ENCODE measurements around the gene ADAMTS20. TPM values are rescaled to one million over a fixed set of nuclear protein-coding genes. Genes with fewer than 3 reads are reported as not detected.
"Not testable (repeated sequence)": the region's sequence is repeated elsewhere in the genome, so short reads cannot be mapped to it uniquely, and the experiment has no call there.

The ADAMTS20 gene
- total RNA-seq, 3 donors from 2014 or later = not detected

DNA sequence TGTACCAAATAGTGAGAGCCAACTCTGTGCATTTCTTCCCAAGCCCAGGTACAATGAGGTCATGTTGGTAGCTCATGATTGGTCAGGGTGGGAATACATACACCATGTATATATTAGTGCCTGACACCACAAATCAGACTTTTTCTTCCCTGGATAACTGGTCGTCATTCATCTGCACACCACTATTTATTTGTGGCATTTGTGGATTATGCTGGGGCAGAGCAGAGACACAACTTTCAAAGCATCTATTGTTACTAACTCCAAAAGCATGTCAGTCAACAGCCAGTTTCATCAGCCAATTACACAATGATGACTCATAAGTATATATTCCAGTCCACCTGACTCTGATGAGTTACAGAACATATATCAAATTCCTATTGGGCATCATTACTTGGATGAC, 181.7 kb downstream of the ADAMTS20 start:
- Histone ChIP-seq H3K9me3 (no peaks in the 10 kb centered on the region), H3K36me3 (no peaks in the 10 kb centered on the region), H3K27ac (no peak overlapping the region), H3K27me3 (no peaks in the 10 kb centered on the region), H3K4me3 (no peak overlapping the region), H3K4me1 (no peaks in the 10 kb centered on the region)
- DNase-seq (ENCODE audit: low spot score in 2 of 2) = no peak
- intact Hi-C loops (cut with DNase I; ENCODE audit: low total_unique reads) = no loop called here
- TF ChIP-seq POLR2AphosphoS5 (IDR thresholded peaks at IDR 0.05) (no peak), POLR2A (IDR thresholded peaks at IDR 0.05) (no peak)
- TF ChIP-seq, protein P1, sequence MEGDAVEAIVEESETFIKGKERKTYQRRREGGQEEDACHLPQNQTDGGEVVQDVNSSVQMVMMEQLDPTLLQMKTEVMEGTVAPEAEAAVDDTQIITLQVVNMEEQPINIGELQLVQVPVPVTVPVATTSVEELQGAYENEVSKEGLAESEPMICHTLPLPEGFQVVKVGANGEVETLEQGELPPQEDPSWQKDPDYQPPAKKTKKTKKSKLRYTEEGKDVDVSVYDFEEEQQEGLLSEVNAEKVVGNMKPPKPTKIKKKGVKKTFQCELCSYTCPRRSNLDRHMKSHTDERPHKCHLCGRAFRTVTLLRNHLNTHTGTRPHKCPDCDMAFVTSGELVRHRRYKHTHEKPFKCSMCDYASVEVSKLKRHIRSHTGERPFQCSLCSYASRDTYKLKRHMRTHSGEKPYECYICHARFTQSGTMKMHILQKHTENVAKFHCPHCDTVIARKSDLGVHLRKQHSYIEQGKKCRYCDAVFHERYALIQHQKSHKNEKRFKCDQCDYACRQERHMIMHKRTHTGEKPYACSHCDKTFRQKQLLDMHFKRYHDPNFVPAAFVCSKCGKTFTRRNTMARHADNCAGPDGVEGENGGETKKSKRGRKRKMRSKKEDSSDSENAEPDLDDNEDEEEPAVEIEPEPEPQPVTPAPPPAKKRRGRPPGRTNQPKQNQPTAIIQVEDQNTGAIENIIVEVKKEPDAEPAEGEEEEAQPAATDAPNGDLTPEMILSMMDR (IDR thresholded peaks at IDR 0.05) = no peak

DNA sequence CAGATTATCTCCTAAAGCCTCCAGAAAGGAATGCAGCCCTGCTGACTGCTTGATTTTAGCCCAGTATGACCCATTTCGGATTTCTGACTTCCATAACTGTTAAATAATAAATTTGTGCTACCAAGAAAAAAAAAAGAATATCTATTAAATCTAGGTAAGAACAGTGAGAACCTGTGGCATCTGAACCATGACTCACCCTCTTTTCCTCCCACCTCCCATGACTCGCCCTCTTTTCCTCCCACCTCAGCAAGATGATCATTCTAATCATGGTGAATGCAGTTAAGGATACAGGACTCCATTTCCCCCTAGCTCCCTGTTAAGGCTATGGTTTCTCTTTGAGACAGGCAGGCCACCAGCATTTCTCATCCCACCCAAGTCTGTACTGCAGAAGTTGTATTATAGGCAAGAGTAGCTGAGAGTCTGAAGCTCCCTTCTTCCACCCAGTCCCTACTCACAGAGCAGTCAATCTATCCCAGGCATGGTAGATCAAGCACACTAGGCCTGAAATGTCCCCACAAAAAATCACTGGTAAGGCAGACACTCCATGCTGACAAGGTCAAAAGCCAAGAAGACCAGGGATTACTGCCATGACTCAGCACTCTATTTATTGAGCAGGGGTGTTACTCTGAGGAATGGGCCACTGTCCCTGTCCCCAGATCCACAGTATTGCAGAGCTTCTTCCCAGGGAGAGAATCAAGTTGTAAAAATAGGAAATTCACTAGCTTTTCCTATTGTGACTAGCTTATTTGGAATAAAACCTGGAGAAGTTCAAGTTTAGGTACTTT, 188.9 kb downstream of the ADAMTS20 start:
- Histone ChIP-seq H3K27me3 (no peaks in the 10 kb centered on the region), H3K4me1 (no peaks in the 10 kb centered on the region)
- intact Hi-C loops (cut with DNase I; ENCODE audit: low total_unique reads) = no loop called here

DNA sequence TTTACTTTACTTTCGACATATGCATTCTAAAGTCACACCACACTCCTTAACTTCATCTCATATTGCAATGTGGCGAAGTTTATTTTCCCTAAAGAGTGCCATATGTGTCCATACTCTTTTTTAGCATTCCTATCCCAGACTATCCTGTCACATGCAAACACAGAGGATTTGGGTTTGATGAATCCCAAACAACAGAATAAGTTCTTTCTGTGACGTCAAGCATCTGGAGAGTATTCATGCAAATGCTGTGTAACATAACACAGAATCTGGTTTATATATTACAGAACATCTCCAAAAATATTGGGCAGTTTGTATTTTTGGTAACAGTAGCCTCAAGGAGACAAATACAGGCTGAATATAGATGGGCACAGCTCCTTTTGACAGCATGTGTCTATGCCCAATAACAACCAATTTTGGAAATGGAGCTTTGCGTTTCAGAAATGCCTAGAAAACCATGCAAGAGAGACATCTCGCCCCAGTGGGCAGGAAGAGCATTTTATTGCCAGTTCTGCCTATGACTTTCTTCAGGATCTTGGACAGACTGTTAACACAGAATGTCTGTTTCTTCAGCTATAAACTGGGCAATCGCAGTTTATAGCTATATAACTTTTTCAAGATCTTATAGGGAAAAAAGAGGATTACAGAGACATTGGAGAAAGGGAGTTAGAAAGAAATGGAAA, 190.8 kb downstream of the ADAMTS20 start:
- H3K27me3 ChIP-seq = no peaks in the 10 kb centered on the region
- no peak overlapping the region for H3K4me3 ChIP-seq
- no peak for DNase-seq (ENCODE audit: low spot score in 2 of 2)
- H3K4me1 ChIP-seq = no peaks in the 10 kb centered on the region
- TF ChIP-seq, protein P1 (IDR thresholded peaks at IDR 0.05) = no peak
- TF ChIP-seq POLR2AphosphoS5 (IDR thresholded peaks at IDR 0.05) (no peak), POLR2A (IDR thresholded peaks at IDR 0.05) (no peak)
- no peaks in the 10 kb centered on the region for H3K36me3 ChIP-seq
- intact Hi-C loops (cut with DNase I; ENCODE audit: low total_unique reads) = no loop called here
- H3K9me3 ChIP-seq = no peaks in the 10 kb centered on the region
- no peak overlapping the region for H3K27ac ChIP-seq

More for the DNA sequence above, 188.9 kb downstream of the ADAMTS20 start:
- H3K36me3 ChIP-seq = no peaks in the 10 kb centered on the region
- no peaks in the 10 kb centered on the region for H3K9me3 ChIP-seq
- no peak for DNase-seq (ENCODE audit: low spot score in 2 of 2)
- no peak overlapping the region for H3K4me3 ChIP-seq
- H3K27ac ChIP-seq = no peak overlapping the region
- TF ChIP-seq, protein P1 (IDR thresholded peaks at IDR 0.05) = no peak
- TF ChIP-seq POLR2A (IDR thresholded peaks at IDR 0.05) (no peak), POLR2AphosphoS5 (IDR thresholded peaks at IDR 0.05) (no peak)

DNA sequence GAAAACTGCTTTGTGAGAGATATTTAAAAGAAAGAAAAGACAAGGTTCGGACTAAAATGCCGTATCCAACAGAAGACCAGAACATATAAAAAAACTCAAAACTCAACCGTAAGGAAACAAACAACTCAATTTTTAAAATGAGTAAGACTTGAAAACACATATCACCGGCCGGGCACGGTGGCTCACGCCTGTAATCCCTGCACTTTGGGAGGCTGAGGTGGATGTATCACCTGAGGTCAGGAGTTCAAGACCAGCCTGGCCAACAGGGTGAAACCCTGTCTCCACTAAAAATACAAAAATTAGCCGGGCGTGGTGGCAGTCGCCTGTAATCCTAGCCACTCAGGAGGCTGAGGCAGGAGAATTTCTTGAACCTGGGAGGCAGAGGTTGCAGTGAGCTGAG, 192.0 kb downstream of the ADAMTS20 start:
- H3K4me3 ChIP-seq; H3K27ac ChIP-seq; H3K9me3 ChIP-seq; intact Hi-C loops (cut with DNase I; ENCODE audit: low total_unique reads); DNase-seq (ENCODE audit: low spot score in 2 of 2); H3K4me1 ChIP-seq; H3K27me3 ChIP-seq; H3K36me3 ChIP-seq: not testable (repeated sequence)

DNA sequence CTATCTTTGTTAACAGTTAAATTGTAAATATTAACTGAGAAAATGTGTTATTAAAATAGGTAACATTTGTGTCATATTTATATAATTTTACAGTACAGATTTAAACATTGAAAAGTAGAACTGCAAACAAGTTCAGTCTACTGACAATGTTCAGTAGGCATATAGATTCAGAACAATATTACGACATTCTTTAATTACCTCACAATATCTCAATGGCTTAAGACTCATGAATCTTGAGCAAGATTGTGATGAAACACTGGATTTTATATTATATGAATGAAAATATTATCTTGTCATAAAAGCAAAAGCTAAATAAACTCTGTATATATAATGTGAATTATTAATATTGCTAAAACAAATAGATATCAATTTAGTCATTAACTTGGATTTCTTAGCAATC, 194.9 kb downstream of the ADAMTS20 start:
- no peak overlapping the region for H3K4me3 ChIP-seq
- H3K9me3 ChIP-seq = no peaks in the 10 kb centered on the region
- H3K27me3 ChIP-seq = no peaks in the 10 kb centered on the region
- intact Hi-C loops (cut with DNase I; ENCODE audit: low total_unique reads) = no loop called here
- TF ChIP-seq POLR2A (IDR thresholded peaks at IDR 0.05) (no peak), POLR2AphosphoS5 (IDR thresholded peaks at IDR 0.05) (no peak)
- TF ChIP-seq, protein P1 (IDR thresholded peaks at IDR 0.05) = no peak
- H3K4me1 ChIP-seq = no peaks in the 10 kb centered on the region
- no peak overlapping the region for H3K27ac ChIP-seq
- no peaks in the 10 kb centered on the region for H3K36me3 ChIP-seq
- DNase-seq (ENCODE audit: low spot score in 2 of 2) = no peak

All from breast epithelium (tissue), 4 donors.